ENCODE results near the gene PDS5B.
"Not testable (repeated sequence)": the region's sequence is repeated elsewhere in the genome, so short reads cannot be mapped to it uniquely, and the experiment has no call there.

Gene PDS5B

GRCh38 chr13:32811297-32811800 lies 225.1 kb downstream of the PDS5B start:
- no peak for TF ChIP-seq CTCF (conservative IDR thresholded peaks at IDR 0.05; ENCODE audit: low read depth, low read length)
- DNase-seq (ENCODE audit: low read depth) = peak; percentile 52
- H3K4me3 ChIP-seq (ENCODE audit: low read depth, low read length) = peak overlapping the region; percentile 6

- no peak overlapping the region for H3K4me3 ChIP-seq (ENCODE audit: low read depth, low read length)
- no peak for TF ChIP-seq CTCF (conservative IDR thresholded peaks at IDR 0.05; ENCODE audit: low read depth, low read length)
- no peak for DNase-seq (ENCODE audit: low read depth)
These were observed 235.0 kb downstream of the PDS5B start for GRCh38 chr13:32821149-32821688.

- TF ChIP-seq CTCF (conservative IDR thresholded peaks at IDR 0.05; ENCODE audit: low read depth, low read length) = no peak
- H3K4me3 ChIP-seq (ENCODE audit: low read depth, low read length) = no peak overlapping the region
- DNase-seq (ENCODE audit: low read depth) = no peak
These were observed 236.5 kb downstream of the PDS5B start for GRCh38 chr13:32822771-32823170.

GRCh38 chr13:32823597-32823996 lies 237.3 kb downstream of the PDS5B start:
- no peak for DNase-seq (ENCODE audit: low read depth)
- no peak overlapping the region for H3K4me3 ChIP-seq (ENCODE audit: low read depth, low read length)
- no peak for TF ChIP-seq CTCF (conservative IDR thresholded peaks at IDR 0.05; ENCODE audit: low read depth, low read length)

GRCh38 chr13:32824061-32824460 lies 237.8 kb downstream of the PDS5B start:
- no peak for DNase-seq (ENCODE audit: low read depth)
- H3K4me3 ChIP-seq (ENCODE audit: low read depth, low read length) = no peak overlapping the region

GRCh38 chr13:32824675-32825074 lies 238.4 kb downstream of the PDS5B start:
- TF ChIP-seq CTCF (conservative IDR thresholded peaks at IDR 0.05; ENCODE audit: low read depth, low read length) = no peak
- DNase-seq (ENCODE audit: low read depth) = peak; percentile 89
- H3K4me3 ChIP-seq (ENCODE audit: low read depth, low read length) = no peak overlapping the region

More at GRCh38 chr13:32824061-32824460, 237.8 kb downstream of the PDS5B start:
- TF ChIP-seq CTCF (conservative IDR thresholded peaks at IDR 0.05; ENCODE audit: low read depth, low read length) = no peak

GRCh38 chr13:32825481-32825880 lies 239.2 kb downstream of the PDS5B start:
- no peak for DNase-seq (ENCODE audit: low read depth)
- no peak for TF ChIP-seq CTCF (conservative IDR thresholded peaks at IDR 0.05; ENCODE audit: low read depth, low read length)
- no peak overlapping the region for H3K4me3 ChIP-seq (ENCODE audit: low read depth, low read length)

GRCh38 chr13:32826372-32826771 lies 240.1 kb downstream of the PDS5B start:
- DNase-seq (ENCODE audit: low read depth); H3K4me3 ChIP-seq (ENCODE audit: low read depth, low read length): not testable (repeated sequence)
